GM19463 (cell line): Measurements from ENCODE around the gene PKNOX2.

ENCODE experiments used
- ATAC-seq: cut with Tn5 transposase; IDR thresholded peaks from one replicate; pipeline ENCODE4 v1.9.1; 2021; ENCODE audit warnings: mild to moderate bottlenecking, moderate library complexity; ENCODE audit not compliant: unreplicated experiment

PKNOX2 gene

GRCh38 chr11:125154378-125155099 lies 10.0 kb upstream of the PKNOX2 start:
- no peak for ATAC-seq

- ATAC-seq, result no peak
Measured at GRCh38 chr11:125155100-125155444, 9.5 kb upstream of the PKNOX2 start.

GRCh38 chr11:125155767-125156166 lies 8.8 kb upstream of the PKNOX2 start:
- no peak for ATAC-seq

GRCh38 chr11:125156346-125157117 lies 8.0 kb upstream of the PKNOX2 start:
- ATAC-seq, result no peak

GRCh38 chr11:125157118-125157733 lies 7.3 kb upstream of the PKNOX2 start:
- ATAC-seq, result no peak

- no peak for ATAC-seq
Measured at GRCh38 chr11:125157953-125158680, 6.4 kb upstream of the PKNOX2 start.

- ATAC-seq, result no peak
Measured at GRCh38 chr11:125162743-125163142, 1.8 kb upstream of the PKNOX2 start.

- ATAC-seq, result no peak
Measured at GRCh38 chr11:125163431-125164063, 1.0 kb upstream of the PKNOX2 start.

GRCh38 chr11:125164091-125164421 lies 495 bp upstream of the PKNOX2 start:
- ATAC-seq, result no peak

GRCh38 chr11:125165111-125165842 lies 726 bp downstream of the PKNOX2 start:
- ATAC-seq, result no peak

- no peak for ATAC-seq
Measured at GRCh38 chr11:125165843-125166763, 1.6 kb downstream of the PKNOX2 start.

GRCh38 chr11:125166764-125167291 lies 2.3 kb downstream of the PKNOX2 start:
- no peak for ATAC-seq

- ATAC-seq, result no peak
Measured at GRCh38 chr11:125167292-125167953, 2.9 kb downstream of the PKNOX2 start.

- ATAC-seq, result no peak
Measured at GRCh38 chr11:125167954-125168835, 3.6 kb downstream of the PKNOX2 start.

- no peak for ATAC-seq
Measured at GRCh38 chr11:125168918-125169456, 4.4 kb downstream of the PKNOX2 start.

- ATAC-seq, result no peak
Measured at GRCh38 chr11:125170001-125170509, 5.5 kb downstream of the PKNOX2 start.

GRCh38 chr11:125170510-125171031 lies 6.0 kb downstream of the PKNOX2 start:
- no peak for ATAC-seq
